GM19351 (cell line): ENCODE results near the gene TOGARAM2.

Experiments used
- ATAC-seq: cut with Tn5 transposase; IDR thresholded peaks from one replicate; pipeline ENCODE4 v1.9.1; 2021; ENCODE audit warnings: mild to moderate bottlenecking, moderate library complexity; ENCODE audit not compliant: unreplicated experiment

The TOGARAM2 gene

DNA sequence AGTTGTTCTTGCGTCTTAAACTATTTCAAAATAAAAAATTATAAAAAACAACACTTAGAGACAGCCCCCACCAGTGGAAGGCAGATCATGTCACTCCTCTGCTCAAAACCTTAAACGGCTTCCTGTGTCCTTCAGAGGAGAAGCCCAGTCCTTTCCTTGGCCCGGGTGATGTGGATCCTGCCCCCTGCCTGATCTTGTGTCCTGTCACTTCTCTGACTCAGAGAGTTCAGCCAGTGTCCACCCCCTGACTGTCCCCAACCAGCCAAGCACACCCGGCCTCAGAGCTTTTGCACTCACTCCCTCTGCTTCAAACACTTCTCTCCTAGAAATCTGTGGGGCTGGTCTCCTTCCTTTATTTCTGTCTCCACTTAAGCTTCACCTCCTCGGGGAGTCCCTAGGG, 35.4 kb downstream of the TOGARAM2 start:
- no peak for ATAC-seq

DNA sequence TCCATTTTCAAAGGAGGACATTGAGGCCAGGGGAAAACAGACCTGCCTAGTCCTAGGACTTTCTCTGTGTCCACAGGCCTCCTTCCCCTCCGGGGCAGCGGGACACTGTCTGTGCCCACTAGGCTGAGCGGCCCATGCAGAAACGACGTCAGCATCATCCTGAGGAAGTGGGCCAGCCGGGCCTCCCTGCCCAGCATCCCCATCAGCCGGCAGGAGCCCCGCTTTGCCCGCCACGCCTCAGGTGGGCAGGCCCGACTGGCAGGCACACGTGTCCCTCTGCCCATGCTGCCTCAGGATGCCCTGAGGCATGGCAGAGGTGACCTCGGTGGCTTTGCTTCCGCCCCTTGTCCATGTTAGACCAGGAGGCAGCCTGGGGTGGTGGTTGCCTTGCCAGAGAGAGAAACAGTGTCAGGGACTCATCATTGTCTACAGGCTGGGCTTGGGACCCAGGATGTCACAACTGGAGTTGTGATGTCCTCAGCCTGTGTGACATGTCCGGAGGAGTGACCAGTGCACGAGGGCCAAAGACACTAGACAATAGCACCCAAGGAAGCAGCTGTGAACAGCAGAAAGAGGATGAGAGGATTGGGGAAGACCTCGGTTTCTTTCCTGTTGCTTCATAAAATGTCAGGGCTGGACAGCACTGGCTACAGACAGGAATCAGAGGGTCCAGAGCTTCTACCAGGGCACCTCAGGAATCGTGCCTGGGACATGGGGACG, 36.8 kb downstream of the TOGARAM2 start:
- ATAC-seq = no peak

GRCh38 chr2:29021886-29022285, 40.8 kb downstream of the TOGARAM2 start:
- no peak for ATAC-seq

GRCh38 chr2:29022679-29023078, 41.6 kb downstream of the TOGARAM2 start:
- ATAC-seq = no peak

DNA sequence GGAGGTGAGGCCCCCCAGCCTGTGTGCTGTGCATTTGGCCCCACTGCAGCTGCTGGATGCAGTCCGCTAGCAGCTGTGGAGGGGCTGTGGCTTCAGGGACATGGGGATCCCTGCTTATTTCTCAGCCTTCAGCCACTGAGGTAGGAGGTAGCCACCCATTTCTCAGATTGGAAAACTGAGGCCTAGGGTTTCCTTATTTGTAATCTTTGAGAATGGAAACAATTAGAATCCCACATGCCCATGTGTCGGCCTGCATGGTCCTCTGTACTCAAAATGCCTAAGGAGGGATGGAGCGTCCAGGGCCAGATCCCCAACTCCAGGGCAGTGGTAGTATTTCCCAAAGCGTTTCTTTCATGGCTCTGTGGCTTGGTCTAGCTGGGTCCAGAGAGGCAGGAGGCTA, 42.1 kb downstream of the TOGARAM2 start:
- no peak for ATAC-seq

DNA sequence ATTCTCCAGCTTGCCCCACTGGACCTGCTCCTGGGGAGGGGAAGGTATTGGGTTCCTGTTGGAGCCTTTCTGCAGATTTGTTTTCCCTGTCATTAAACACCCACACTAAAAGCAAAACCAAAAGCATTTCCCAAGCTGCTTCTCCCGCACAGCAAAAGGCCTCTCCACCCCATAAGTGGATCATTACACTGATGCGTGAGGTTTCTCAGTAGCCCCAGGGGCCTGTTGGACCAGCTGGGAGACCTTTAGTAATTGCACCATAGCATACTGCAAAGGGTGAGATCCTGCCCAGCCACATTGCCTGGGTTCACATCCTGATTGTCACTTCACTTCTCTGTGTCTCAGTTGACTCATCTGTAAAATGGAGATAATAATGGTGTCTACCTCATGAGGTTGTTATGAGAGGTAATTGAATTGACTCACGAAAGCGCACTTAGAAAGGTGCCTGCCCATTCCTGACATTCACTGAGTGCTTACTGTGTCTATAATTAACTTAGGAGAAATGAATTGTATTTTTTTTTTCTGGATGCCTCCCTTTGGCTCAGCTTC, 43.9 kb downstream of the TOGARAM2 start:
- ATAC-seq = no peak

DNA sequence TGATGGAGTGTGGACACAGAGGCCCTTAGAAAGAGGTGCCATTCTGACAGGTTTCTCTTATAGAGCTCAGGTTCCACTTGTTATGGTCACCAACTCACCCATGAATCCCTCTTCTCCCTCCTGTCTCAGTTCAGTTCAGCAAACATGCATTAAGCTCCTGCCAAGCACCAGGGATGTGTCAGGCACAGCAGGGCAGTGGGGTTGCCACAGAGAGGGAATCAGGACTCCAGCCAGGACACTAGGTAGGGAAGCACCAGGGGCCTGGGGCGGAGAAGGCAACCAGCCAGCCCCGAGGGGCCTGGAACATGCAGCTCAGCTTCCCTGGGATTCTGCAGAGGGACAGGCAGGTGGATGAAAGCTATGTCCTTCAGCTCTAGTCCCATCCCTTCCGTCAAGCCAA, 44.6 kb downstream of the TOGARAM2 start:
- ATAC-seq = no peak

- no peak for ATAC-seq
Observed at GRCh38 chr2:29031046-29031445, 49.9 kb downstream of the TOGARAM2 start.

GRCh38 chr2:29032189-29032588, 51.1 kb downstream of the TOGARAM2 start:
- no peak for ATAC-seq

- no peak for ATAC-seq
Observed at GRCh38 chr2:29033172-29033571, 52.1 kb downstream of the TOGARAM2 start.

DNA sequence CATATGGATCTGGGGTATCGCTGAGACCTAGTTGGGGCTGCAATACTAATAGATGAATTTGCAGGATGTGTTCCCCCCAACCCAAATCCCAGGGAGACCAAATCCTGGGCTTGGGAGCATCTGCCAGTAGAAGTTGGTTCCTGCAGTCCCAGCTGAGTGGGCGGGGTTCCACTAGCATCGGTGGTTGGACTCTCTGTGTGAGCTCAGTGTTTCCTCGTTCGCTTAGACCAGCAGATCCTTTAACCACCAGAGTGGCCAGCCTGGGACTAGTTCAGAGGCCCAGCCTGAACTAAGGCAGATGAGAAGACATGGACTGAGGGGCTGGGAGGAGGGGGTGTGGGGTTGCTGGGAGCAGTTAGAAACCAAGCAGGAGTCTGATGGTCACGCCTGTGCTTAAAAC, 52.6 kb downstream of the TOGARAM2 start:
- no peak for ATAC-seq

DNA sequence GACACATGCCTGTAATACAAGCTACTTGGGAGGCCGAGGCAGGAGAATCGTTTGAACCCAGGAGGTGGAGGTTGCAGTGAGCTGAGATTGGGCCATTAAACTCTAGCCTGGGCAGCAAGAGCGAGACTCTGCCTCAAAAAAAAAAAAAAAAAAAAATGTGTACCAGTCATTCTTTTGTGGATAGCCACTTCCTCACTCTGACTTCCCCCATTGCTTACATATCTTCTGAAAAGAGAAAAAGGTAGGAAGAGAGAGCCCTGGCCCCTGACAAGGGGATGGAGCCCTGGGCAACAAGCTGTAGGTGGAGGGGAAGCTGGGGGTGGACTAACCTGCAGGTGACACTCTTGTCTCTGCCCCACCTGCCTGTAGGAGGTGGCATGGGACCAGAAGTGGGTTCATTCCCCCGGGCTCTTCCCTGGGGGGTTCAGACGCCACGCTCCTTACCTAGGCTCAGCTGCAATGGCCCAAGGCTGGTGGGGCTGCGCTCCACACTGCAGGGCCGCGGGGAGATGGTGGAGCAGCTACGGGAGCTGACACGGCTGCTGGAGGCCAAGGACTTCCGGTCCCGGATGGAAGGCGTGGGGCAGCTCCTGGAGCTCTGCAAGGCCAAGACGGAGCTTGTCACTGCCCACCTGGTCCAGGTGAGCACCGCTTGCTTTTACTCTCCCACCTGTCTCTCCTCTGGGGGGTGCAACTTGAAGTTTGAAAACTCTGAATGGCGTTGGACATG, 54.1 kb downstream of the TOGARAM2 start:
- no peak for ATAC-seq

DNA sequence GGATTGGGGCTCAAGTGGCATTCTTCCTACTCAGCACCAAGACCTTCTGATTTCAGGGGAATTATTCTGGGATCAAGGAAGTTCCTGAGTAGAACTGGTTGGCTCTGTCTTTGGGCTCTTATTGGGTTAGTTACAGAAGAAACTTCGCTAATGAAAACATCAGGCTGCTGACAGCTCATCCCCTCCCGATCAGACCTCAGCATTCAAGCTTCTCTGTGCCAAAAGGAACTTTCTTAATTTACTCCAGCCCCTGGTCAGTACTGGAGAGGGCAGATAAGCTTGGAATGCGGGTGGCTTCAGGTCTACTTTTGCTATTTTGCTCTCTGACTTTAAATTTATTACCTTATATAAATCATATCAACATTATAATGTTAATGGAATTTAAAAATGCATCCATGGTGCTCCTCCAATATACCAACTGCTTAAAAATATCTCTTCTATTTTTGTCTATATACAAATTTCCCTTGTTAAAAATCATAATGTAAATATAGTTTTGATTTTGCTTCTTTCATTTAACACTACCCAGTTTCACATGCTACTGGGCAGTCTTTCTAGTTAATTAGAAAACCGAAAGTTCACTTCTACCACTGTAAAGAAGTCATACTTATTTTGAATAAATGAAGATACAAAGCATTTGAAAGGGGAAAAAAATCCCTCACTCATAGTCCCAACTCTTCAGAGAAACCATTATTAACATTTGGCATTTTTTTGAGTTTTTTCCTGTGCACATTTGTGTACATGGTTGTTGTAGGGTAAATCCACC, 58.8 kb downstream of the TOGARAM2 start:
- no peak for ATAC-seq

- no peak for ATAC-seq
Observed at GRCh38 chr2:29040552-29040951, 59.5 kb downstream of the TOGARAM2 start.

GRCh38 chr2:29041161-29041660, 60.1 kb downstream of the TOGARAM2 start:
- no peak for ATAC-seq

- ATAC-seq = no peak
Observed at GRCh38 chr2:29042561-29043075, 61.5 kb downstream of the TOGARAM2 start.

DNA sequence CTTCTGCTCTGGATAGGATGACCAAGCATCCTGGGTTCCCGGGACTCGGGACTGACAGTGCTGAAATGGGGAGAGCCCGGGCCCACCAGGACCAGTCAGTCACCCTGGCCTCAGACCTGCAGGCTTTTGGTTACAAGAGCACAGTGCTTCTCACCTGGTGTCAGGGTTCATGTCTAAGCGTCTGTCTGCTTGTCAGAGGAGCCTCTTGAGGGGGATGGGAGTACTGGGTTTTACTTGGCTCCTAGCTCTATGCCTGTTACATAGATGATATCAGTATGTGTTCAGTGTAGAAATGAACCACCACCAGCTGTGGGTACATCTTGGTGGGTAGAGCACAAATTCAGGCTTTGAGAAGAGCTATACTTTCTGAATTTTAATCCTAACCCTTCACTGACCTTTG, 63.4 kb downstream of the TOGARAM2 start:
- ATAC-seq = no peak

DNA sequence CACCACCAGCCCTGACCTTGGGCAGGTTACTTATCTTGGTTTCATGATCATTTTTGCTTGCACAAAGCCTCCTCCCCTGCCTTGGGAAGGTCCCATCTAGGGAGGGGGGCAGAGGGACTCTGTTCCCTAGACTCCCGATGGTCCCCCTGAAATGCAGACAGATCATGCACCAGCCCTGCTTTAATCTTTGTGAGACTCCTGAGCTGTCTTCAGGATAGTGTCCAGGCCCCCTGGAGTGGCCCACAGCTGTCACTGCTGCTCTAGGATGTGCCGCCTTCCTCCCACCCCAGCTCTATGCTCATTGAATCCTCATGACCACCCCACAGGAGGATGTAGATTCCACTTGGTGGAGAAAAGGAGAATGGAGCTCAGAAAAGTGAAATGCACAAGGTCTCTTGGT, 65.2 kb downstream of the TOGARAM2 start:
- ATAC-seq = no peak

DNA sequence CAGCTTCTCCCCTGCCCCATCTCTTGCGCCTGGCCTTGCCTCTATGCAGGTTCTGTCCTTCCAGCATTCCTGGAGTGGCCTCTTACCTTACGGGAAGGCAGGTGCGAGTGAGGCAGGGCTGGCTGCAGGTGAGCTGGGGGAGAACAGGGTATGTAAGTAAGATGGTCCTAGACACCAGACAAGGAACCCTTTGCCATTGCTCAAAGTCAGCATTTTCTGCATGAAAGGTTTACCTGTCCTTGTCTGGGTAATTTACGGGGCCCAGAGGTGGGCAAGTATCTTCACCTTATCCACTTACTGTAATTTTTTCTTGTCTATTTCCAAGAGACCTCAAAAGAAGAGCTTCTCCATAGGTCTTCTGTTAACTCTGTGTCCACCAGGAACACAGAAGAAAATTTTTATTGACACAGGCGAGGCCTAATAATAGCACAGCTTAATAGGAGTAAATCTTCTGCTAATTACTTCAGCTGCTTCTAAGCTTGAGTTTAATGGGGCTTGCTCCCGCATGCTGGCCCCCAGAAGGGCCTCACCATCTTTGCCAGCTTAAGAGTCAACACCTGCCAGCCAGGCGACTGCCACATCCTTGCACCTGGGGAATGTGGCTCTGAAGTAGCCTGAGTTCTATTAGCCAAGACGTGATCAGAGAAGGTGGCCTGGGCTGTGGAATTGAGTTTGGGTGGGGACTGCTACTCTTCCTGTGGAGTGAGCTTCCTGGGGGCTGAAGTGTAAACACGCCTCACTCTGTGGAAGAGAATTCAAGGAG, 66.2 kb downstream of the TOGARAM2 start:
- no peak for ATAC-seq

DNA sequence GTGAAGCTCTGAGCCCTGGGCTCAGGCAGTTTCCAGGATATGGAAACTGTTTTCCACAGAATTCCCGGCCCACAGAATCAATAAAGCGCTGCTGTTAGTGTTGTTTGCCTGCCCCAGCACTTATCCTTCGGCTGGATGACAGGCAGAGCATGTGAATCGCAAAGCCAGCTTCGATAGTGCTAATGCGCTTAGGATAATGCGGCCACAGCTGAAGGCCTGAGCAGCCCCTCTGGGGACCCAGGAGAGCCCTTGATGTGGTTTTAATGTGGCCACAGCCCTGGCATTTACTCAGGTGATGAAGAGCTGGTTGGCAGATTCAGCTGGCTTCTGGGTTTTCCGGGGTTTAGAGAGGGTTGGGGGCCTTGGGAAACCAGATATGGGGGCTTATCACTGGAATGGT, 69.5 kb downstream of the TOGARAM2 start:
- ATAC-seq = no peak
